OCI-LY3 (cell line): Measurements from ENCODE around the gene TRMT112.

Source experiments
- CTCF ChIP-seq: fragments of 200-600, 300-600 bp; sonication (generic); IDR thresholded peaks from 2 replicates; pipeline ENCODE4 v1.5.1; 2014; ENCODE audit warnings: antibody characterized with exemption, low read length, low read depth
- EZH2phosphoT487 ChIP-seq: fragments of 200-600 bp; shearing (Covaris generic); IDR thresholded peaks from 2 replicates; pipeline ENCODE4 v1.6.1; 2018; ENCODE audit warnings: antibody characterized with exemption, mixed run types, low read depth

GRCh38 chr11:64364911-64365310 is 47.6 kb upstream of the TRMT112 start:
- no peak for TF ChIP-seq CTCF
- TF ChIP-seq EZH2phosphoT487: no peak
